ENCODE measurements around the gene FADS2. TPM values are rescaled to one million over a fixed set of nuclear protein-coding genes. Genes with fewer than 3 reads are reported as not detected.

FADS2 gene
- total and polyA plus RNA-seq, 2 experiments from 2014 or later: 124 to 392 TPM

GRCh38 chr11:61782841-61783240 is 45.3 kb upstream of the FADS2 start:
- Histone ChIP-seq H3K27me3 (ENCODE audit: insufficient read depth) (no peaks in the 10 kb centered on the region), H3K4me2 (no peak overlapping the region), H4K20me1 (replicated peaks; ENCODE audit: insufficient read depth) (peaks cover 10% of the 10 kb centered on the region), H3K4me1 (ENCODE audit: insufficient read depth) (no peaks in the 10 kb centered on the region), H2AFZ (no peak overlapping the region), H3F3A (replicated peaks; ENCODE audit: low read depth) (0 out of 2 replicates have a peak, but pooled peaks cover 2% of the 10 kb centered on the region), H3K4me3 (no peak overlapping the region), H3K79me2 (replicated peaks; ENCODE audit: insufficient read depth) (no peaks in the 10 kb centered on the region), H3K27ac (ENCODE audit: low read depth) (no peak overlapping the region), H3K9me2 (ENCODE audit: insufficient read depth) (no peaks in the 10 kb centered on the region), H3K36me3 (ENCODE audit: insufficient read depth) (peaks cover 11% of the 10 kb centered on the region)
- TF ChIP-seq ZNF462 (CRISPR knock-in tag; IDR thresholded peaks at IDR 0.05) (no peak), ZNF331 (CRISPR knock-in tag; IDR thresholded peaks at IDR 0.05; ENCODE audit: low read depth) (no peak), JUNB (IDR thresholded peaks at IDR 0.05; ENCODE audit: unreplicated experiment) (no peak), EZH2phosphoT487 (IDR thresholded peaks at IDR 0.05; ENCODE audit: unreplicated experiment) (no peak)
- no peak for DNase-seq (ENCODE audit: low spot score)
- Mint-ChIP-seq H3K27ac (no peak overlapping the region), H3K36me3 (ENCODE audit: low read depth) (peaks cover 27% of the 10 kb centered on the region), H3K27me3 (ENCODE audit: insufficient read depth, low read depth, poor library complexity) (peaks cover 20% of the 10 kb centered on the region), H3K9me3 (0 out of 3 replicates have a peak, but pooled peaks cover 2% of the 10 kb centered on the region), H3K4me1 (peaks cover 7% of the 10 kb centered on the region; the same call in 2 of the 3 replicates), H3K4me3 (no peak overlapping the region)
- no peak for ATAC-seq

- Histone ChIP-seq H3F3A (replicated peaks; ENCODE audit: low read depth) (0 out of 2 replicates have a peak, but pooled peaks cover 5% of the 10 kb centered on the region), H3K4me1 (ENCODE audit: insufficient read depth) (no peaks in the 10 kb centered on the region), H3K27ac (ENCODE audit: low read depth) (no peak overlapping the region), H4K20me1 (replicated peaks; ENCODE audit: insufficient read depth) (peaks cover 12% of the 10 kb centered on the region), H3K27me3 (ENCODE audit: insufficient read depth) (no peaks in the 10 kb centered on the region), H3K4me2 (no peak overlapping the region), H3K4me3 (no peak overlapping the region), H2AFZ (no peak overlapping the region), H3K79me2 (replicated peaks; ENCODE audit: insufficient read depth) (no peaks in the 10 kb centered on the region), H3K9me2 (ENCODE audit: insufficient read depth) (no peaks in the 10 kb centered on the region), H3K36me3 (ENCODE audit: insufficient read depth) (peaks cover 12% of the 10 kb centered on the region)
- Mint-ChIP-seq H3K27me3 (ENCODE audit: insufficient read depth, low read depth, poor library complexity) (peaks cover 16% of the 10 kb centered on the region), H3K4me3 (no peak overlapping the region; the same call in 2 of the 3 replicates), H3K9me3 (no peaks in the 10 kb centered on the region), H3K36me3 (ENCODE audit: low read depth) (peaks cover 35% of the 10 kb centered on the region), H3K4me1 (peaks cover 3% of the 10 kb centered on the region; the same call in 2 of the 3 replicates), H3K27ac (no peak overlapping the region; the same call in 1 of the 2 replicates)
- TF ChIP-seq EZH2phosphoT487 (IDR thresholded peaks at IDR 0.05; ENCODE audit: unreplicated experiment) (no peak), CTCF (conservative IDR thresholded peaks at IDR 0.05; ENCODE audit: low read depth in 2 of 2) (no peak)
- DNase-seq (ENCODE audit: low spot score) (no peak), ATAC-seq (no peak)
Measured at GRCh38 chr11:61783717-61784505, 44.2 kb upstream of the FADS2 start.
